ENCODE results near the gene KMT5B. TPM values are rescaled to one million over a fixed set of nuclear protein-coding genes. Genes with fewer than 3 reads are reported as not detected.

Gene KMT5B
- total RNA-seq, 1 experiment from 2014 or later: 35.1 TPM

DNA sequence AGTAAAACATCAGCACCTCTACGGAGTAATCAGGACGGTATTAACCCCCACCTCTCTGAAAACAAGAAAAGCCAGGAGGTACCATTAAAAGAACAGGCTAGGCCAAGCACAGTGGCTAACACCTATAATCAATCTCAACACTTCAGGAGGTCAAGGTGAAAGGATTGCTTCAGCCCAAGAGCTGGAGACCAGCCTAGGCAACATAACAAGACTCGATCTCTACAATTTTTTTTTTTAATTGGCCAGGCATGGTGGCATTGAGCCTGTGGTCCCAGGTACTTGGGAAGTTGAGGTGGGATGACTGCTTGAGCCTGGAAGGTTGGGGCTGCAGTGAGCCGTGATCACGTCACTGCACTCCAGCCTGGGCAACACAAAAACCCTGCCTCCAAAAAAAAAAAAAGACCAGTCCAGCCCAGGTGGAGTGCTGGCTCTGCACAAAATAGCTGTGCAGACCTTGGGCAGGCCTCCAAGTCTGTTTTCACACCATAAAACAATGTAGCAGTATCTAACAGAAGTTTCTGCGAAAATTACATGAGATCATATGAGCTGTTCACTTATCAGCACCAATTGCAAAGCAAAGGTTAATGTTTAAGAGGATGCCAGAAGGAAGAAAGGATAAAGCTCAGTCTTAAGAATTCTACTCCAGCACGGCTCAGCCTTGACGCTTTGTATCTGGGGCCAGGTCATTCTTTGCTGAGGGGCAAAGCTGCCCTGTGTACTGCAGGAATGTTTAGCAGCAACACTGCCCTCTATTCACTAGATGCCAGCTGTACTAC is 106.7 kb downstream of the KMT5B start:
- no peaks in the 10 kb centered on the region for H3K9me3 ChIP-seq (ENCODE audit: control insufficient read depth in 1 of 2, insufficient read depth in 1 of 2, low read depth in 1 of 2, low read length in 2 of 2)
- no TSS peak for BruUV-seq (replicated peaks)
- no peak overlapping the region for H2AFZ ChIP-seq (ENCODE audit: low read depth, low read length, poor library complexity, severe bottlenecking)
- H3K27me3 ChIP-seq (ENCODE audit: insufficient read depth, low read length): no peaks in the 10 kb centered on the region
- no peaks in the 10 kb centered on the region for H3K4me1 ChIP-seq (ENCODE audit: control insufficient read depth in 1 of 2, insufficient read depth in 2 of 2, low read length in 2 of 2)
- TF ChIP-seq SRF (IDR thresholded peaks at IDR 0.05; ENCODE audit: low read depth): no peak
- TF ChIP-seq, protein P1, sequence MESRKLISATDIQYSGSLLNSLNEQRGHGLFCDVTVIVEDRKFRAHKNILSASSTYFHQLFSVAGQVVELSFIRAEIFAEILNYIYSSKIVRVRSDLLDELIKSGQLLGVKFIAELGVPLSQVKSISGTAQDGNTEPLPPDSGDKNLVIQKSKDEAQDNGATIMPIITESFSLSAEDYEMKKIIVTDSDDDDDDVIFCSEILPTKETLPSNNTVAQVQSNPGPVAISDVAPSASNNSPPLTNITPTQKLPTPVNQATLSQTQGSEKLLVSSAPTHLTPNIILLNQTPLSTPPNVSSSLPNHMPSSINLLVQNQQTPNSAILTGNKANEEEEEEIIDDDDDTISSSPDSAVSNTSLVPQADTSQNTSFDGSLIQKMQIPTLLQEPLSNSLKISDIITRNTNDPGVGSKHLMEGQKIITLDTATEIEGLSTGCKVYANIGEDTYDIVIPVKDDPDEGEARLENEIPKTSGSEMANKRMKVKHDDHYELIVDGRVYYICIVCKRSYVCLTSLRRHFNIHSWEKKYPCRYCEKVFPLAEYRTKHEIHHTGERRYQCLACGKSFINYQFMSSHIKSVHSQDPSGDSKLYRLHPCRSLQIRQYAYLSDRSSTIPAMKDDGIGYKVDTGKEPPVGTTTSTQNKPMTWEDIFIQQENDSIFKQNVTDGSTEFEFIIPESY (IDR thresholded peaks at IDR 0.05; ENCODE audit: extremely low read depth, insufficient replicate concordance, low read length): no peak
- DNase-seq (ENCODE audit: low read depth, low spot score): no peak
- no peaks in the 10 kb centered on the region for H3K36me3 ChIP-seq (ENCODE audit: control insufficient read depth in 1 of 2, insufficient read depth in 2 of 2, low read length in 2 of 2)
- peaks cover 93% of the 10 kb centered on the region for H3K79me2 ChIP-seq (ENCODE audit: insufficient read depth, low read length)
- no peaks in the 10 kb centered on the region for H3K9me2 ChIP-seq (ENCODE audit: insufficient read depth)
- ChIA-PET POLR2A (no interaction called here), CTCF (no interaction called here), RAD21 (ENCODE audit: low non-redundant PET in 1 of 2, low total read pairs in 2 of 2, uncharacterized antibody in 2 of 2, unreplicated experiment in 2 of 2) (interaction anchor here in 1 of 2 experiments (0.6 kb wide), 1 partner anchor 151 kb away, joined by 5 read pairs; no protein-coding TSS in a partner anchor)
- H4K20me1 ChIP-seq (ENCODE audit: insufficient read depth): no peaks in the 10 kb centered on the region; the same call in 1 of the 2 replicates
- no peak for ATAC-seq
- intact Hi-C loops (cut with micrococcal nuclease): no loop called here
- H3K27ac ChIP-seq (ENCODE audit: low read depth, low read length): no peak overlapping the region
- no peak overlapping the region for H3K9ac ChIP-seq (ENCODE audit: low read length)
- H3K4me3 ChIP-seq (replicated peaks in 1 of 2; ENCODE audit: low read depth in 1 of 2, low read length in 2 of 2): no peak overlapping the region
- no peak overlapping the region for H3K4me2 ChIP-seq (ENCODE audit: low read length)

Other genes starting within 250 kb of the KMT5B start
- gene UNC93B1, start 209.2 kb downstream of the KMT5B start, total RNA-seq (2021; ENCODE audit: unreplicated experiment): 72.9 TPM
- 25.5 TPM for gene ALDH3B1, start 203.0 kb downstream of the KMT5B start, total RNA-seq (2021; ENCODE audit: unreplicated experiment)
- 189 TPM for gene NDUFS8, start 182.6 kb downstream of the KMT5B start, total RNA-seq (2021; ENCODE audit: unreplicated experiment)
- 101 TPM for gene TCIRG1, start 174.3 kb downstream of the KMT5B start, total RNA-seq (2021; ENCODE audit: unreplicated experiment)
- gene CHKA, start 91.9 kb downstream of the KMT5B start, total RNA-seq (2021; ENCODE audit: unreplicated experiment): 33.1 TPM
- 37.8 TPM for gene C11orf24, start 58.7 kb upstream of the KMT5B start, total RNA-seq (2021; ENCODE audit: unreplicated experiment)
- 55.2 TPM for gene LRP5, start 99.3 kb upstream of the KMT5B start, total RNA-seq (2021; ENCODE audit: unreplicated experiment)
- gene PPP6R3, start 247.5 kb upstream of the KMT5B start, total RNA-seq (2021; ENCODE audit: unreplicated experiment): 113 TPM

Data from HCT116 (cell line).